GM19240 (cell line): ENCODE results near the gene H3-3A.

Source experiments
- DNase-seq: peaks from one replicate; pipeline ENCODE4 v3.0.0; 2011; ENCODE audit warnings: low spot score; ENCODE audit not compliant: insufficient read length

H3-3A gene

DNA sequence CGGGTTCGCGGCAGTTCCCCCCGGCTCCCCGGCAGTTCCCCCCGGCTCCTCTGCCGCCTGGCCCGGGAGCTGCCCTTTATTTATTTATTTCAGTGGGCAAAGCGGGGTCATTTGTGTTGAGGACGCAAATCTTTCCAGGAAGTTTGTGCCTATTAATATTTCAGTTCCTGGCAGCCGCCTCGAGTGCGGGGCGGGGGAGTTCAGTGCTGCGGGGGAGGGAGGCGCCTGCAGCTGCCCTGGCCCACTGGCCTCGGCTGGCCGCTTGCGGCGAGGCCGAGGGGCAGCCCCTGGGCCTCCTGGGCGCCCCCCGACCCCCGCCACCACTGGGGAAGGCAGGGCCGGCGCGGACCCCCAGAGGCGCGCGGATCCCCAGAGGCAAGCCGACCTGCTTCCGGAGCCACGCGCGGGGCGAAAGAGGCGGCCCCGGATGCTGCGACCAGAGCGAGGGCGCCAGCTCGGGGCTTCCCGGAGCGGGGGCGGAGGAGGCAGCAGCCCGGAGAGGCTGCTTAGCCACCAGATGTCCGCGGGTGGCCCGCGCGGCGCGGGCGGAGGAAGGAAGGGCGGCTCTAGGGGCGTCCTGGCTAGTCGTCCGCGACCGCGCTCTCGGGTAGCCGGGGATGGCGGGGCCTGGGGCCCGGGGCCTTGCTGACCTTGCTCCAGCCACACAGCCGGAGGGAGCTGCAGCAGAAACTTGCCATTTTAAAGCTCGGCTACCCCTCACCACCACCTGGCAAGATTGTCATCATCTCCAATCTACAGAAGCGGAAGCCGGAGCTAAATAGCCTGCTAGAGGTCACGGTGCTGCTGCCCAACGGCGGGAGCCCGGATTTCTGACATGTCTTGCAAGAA lies 48.0 kb downstream of the H3-3A start:
- DNase-seq: peak; percentile 99

DNA sequence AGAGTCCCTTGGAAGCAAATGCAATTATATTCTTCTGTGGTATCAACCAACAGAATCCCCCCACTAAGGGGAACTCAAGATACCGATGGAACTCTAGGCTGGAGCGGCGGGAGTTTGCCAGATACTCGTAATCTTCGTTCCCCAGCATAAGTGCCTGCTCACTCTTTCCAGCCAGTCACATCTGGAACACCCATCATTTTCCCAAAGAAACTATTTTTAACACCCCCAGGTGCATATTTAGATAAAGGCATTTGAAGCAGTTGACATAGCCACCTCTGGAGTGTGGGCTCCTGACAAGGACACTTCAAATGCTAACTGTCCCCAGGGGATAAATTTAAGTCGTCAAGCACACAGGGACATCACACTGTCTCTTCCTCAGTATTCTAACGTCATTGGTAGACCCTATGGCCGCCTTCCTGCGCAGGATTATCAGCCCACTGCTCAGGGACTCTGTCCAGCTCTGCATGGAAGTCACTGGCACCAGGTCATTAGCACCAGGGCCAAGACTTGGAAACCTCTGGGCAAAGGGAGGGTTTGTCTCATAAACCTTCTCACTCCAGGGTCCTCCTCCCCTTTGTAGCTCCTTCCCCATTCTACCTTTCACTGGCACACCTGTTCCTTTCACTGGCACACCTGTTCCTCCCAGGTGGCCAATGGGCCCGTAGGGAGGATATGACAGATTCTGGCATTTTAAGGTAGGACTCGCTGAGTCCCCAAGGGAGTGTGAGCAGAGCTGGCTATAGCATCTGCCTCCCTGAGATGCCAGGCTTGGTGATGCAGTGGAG lies 48.8 kb downstream of the H3-3A start:
- DNase-seq: no peak

DNA sequence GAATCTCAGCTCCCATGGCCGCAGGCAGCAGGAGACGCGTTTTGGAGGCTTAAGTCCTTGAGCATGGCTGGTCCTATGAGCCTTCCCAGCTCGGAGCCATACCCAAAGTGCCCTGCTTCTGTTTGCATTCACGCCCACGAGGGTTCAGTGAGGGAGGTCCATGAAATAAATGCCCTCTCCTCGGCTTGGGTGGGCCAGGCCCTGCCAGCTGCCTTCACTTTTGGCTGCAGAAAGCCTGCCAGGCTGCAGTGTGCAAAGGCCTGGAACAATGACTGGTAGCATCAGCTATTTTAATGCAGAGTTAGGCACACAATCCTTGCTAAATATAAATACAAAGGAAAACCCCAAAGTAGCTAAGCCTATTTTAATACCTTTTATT lies 49.4 kb downstream of the H3-3A start:
- no peak for DNase-seq

DNA sequence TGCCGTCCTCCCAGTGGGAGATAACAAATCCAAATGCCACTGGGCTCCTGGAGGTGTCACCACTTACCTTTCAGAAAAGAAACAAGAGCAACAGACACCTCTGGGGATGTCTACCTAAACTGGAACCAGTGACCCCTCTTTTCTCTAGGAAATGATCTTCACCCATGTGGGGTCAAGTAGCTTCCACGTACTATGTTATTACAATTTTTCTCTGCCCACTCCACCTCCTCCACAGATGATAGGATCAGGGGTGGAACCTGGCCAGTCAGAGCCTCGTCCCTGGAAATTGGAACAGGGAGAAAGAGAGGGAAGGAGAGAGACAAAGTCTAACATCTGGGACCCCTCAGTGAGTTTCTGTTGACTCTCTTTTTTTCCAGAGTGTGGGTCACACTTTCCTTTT lies 50.1 kb downstream of the H3-3A start:
- DNase-seq: no peak

DNA sequence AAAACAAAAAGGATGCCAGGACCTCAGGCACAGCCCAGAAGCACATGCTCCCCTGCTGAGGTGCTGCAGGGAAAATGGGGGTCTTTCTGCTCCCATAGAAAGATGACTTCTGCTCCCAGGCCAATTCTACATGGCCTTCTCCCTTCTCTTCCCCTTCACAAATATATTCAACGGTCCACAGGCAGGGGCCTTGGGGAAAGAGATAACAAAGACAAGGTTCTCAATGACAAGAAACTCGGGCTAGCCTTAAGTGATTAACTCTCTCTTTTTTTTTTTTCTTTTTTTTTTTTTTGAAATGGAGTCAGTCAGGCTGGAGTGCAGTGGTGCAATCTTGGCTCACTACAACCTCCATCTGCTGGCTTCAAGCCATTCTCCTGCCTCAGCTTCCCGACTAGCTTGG lies 54.2 kb downstream of the H3-3A start:
- no peak for DNase-seq

DNA sequence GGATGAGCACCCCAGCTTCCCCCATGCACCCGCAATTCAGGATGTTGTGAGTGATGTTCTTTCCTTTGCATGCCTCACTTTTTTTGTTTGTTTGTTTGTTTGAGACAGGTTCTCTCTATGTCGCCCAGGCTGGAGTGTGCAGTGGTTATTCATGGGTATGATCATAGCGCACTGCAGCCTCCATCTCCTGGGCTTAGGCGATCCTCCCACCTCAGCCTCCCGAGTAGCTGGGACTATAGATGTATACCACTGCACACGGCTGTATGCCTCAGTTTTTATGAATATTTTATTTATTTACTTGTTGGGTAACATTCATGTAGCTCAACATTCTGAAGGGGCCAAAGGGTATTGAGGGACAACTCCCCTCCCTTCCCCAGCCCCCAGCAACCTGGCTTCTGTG lies 54.8 kb downstream of the H3-3A start:
- no peak for DNase-seq

DNA sequence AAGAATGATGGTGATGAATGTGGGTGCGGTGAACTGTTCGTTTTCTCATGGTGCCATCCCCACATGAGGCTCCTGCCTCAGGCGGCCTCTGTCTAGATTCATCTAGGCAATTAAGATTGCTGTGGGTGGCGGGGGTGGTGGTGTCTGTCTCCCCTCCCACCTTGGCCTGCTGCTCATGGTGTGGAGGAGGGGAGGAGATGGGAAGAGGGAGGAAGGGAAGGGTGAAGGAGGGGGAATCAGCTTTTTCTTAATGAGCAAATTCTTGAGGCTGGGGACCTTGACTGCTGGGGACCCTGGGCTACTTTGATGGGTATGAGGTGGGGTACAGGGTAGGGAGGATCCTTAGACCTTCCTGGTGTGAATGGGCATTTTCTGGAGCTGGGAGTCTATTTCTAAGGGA lies 55.8 kb downstream of the H3-3A start:
- DNase-seq: no peak

DNA sequence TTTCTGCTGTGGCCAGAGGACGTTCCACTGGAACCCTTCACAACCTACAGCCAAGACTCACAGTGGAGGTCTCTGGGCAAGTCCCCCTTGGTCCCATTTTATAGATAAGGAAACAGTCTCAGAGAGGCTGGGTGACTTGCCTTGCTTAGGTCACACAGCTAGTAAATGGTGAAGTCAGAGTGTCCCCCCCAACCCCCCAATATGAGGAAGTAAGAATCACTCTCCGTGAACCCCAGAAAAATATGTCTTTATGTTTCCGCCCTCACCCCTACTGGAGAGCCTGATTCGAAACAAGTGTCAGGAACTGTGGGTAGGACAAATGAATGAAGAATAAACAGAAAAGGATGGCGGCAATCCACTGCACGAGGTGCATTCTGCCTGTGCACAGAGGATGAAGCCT lies 56.7 kb downstream of the H3-3A start:
- DNase-seq: no peak

DNA sequence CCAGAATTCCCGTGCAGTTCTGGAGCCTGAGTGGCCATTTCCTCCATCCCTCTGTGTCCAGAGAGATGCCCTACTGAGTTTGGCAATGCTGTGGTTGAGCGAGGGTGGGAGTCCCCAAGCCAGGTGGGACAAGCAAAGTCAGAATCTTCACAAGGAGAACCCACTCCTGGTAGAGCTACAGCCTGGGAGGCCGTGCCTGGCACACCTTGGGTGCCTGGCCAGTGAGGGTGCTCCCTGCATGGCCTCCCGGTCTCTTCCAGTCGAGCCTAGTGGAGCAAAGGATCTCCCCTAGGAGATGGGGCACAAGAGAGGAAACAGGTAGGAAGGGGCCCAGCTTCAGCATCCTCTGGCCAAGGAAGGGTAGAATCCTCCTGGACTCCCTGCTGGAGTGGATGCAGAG lies 57.9 kb downstream of the H3-3A start:
- no peak for DNase-seq

DNA sequence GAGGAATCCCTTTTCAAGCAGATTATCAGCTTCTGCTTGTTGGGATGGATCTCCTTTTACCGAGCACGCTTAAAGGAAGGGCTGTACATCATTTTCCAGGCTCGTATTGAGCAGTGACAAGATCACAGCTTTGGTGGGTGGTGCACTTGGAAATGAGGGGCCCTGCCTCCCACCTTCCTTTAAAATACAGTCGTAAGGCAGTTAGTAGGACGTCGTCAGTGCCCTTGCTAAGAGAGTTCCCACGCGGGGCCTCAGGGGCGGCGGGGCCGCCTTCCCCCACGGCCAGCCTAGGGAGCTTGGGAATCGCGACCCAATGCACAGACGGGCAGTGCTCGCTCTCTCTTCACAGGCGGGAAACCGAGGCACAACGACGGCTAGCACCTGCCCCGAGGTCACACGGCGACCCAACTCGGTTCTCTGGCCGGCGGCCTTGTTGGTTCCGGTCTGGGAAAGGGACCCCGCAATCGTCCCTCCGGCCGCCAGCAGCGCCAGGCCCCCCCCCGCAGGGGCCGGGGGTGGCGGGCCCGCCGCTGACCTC lies 58.6 kb downstream of the H3-3A start:
- no peak for DNase-seq
